ENCODE results near the gene HCFC1R1. TPM values are rescaled to one million over a fixed set of nuclear protein-coding genes. Genes with fewer than 3 reads are reported as not detected.

Gene HCFC1R1
- 18.6 and 24.1 TPM in 2 replicates for total RNA-seq

GRCh38 chr16:3023669-3024478, at the start of gene HCFC1R1, which contains the start of gene THOC6:
Gene HCFC1R1, minus strand, starts transcription at chr16:3023942. Its CDS starts 1 bp downstream, at chr16:3023941.
Gene THOC6, plus strand, starts transcription at chr16:3024035. Its CDS starts 292 bp downstream, at chr16:3024327.

GRCh38 chr16:3065069-3065741, 41.5 kb upstream of the HCFC1R1 start, which contains the start of gene IL32:
Gene IL32, plus strand, starts transcription at chr16:3065640. Its CDS starts 172 bp downstream, at chr16:3065812.

DNA sequence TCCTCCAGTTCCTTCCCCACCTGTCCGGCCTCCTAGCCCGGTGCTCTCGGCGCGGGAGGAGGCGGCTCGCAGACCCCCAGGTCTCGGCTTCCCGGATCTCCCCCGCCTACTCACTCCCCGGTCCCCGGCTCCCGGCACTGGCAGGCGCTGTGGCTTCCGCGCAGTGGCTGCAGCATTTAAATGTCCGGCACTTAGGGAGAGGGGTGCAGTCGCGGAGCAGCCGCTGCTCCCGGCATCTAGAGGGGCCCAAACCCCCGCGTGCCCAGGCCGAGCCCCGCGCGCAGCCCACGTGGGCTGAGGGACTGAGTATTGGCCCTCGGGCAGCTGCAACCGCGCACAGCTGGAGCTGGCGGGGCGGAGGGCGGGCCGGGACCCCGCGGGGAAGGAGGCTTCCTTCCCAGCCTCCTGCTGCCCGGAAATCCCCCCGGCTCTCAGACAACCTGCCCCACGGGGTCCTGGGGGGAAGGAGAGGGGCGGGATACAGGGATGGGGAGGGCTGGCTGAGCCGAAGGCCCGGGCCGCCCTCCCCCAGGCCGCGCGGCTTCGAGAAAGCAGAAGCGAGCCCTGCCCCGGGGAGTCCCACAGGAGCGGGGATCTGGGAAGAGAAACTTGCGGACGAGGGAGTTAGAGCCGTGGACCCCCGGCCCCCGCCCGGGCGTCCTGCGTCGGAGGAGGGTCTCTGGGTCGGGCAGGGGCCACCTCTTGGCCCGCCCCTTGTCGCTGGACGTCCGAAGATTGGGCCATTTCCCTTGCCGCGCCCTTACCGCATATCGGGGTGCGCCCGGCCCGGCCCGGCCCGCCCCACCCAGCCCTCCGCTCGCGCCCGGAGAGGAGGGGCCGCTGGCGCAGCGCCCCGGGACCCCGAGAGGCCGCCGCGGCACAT, 22.3 kb upstream of the HCFC1R1 start, which contains the start of gene MMP25:
Gene MMP25, plus strand, starts transcription at position 804 of the 883 bp plus-strand sequence. CDS start 357 bp downstream, outside the sequence.

DNA sequence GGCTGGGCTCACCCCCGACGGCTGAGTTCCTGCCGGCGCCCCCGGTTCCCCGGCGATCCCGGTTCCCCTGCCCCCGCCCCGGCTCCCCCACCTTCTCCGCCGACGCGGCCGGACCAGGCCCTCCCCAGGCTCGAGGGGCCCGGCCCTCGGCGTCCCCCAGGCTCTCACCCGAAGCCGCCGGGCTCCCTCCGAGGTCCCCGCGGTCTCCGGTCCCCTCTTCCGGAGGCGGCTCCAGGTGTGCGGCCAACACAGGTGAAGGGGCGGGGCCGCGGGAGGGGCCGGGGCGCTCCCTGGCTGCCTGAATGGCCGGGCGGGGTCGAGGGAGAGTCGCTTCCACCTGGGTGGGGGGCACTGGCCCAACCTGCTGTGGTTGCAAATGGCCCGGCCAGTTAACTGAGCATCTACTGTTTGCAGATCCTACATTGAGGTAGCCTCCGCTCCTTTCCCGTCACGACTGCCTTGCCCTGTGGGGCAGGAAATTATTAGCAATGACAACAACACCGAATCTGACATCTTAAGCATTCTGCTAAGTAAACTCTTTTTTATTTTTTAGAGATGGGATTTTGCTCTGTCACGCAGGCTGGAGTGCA, 13.1 kb upstream of the HCFC1R1 start, which contains the start of gene BICDL2:
Gene BICDL2, minus strand, starts transcription at position 219 of the 590 bp plus-strand sequence. CDS start 1,448 bp downstream, outside the sequence.

GRCh38 chr16:3020247-3020603, 3.5 kb downstream of the HCFC1R1 start, which contains the start of gene TNFRSF12A:
Gene TNFRSF12A, plus strand, starts transcription at chr16:3020368. Its CDS starts 30 bp downstream, at chr16:3020398.

DNA sequence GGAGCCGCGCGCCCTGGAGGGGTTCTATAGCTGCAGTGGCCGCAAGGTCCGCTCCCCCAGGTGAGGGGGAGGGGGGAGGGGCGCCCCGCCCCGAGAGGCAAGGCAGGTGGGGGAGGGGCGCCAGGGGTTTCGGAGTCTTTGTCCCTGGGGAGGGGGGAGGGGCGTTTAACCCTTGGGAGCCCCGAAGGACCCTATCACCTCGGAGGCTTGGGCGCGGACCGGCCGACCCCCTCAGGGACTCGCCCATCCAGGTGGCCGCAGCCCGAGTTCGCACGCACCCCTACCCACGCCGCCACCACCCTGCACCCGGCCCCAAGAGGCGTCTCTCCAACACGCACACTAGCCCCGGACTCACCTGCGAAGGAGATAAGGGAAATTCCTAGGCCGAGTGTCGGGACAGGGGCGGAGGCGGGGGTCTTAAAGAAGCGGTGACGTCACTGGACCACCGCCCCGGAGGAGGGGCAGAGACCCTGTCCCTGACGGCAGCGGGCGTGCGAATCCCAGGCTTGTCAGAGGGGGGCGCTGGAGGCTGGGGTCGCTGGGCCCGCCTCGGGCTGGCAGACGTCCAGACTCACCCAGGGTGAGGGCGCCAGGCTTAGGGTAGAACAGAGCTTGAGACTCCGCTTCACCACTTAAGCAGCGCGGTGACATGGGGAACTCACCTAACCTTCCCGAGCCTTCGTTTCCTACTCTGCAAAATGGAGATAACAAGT, 5.8 kb downstream of the HCFC1R1 start, which contains the start of gene CLDN6:
Gene CLDN6, minus strand, starts transcription at position 390 of the 713 bp plus-strand sequence. CDS start 2,162 bp downstream, outside the sequence.

DNA sequence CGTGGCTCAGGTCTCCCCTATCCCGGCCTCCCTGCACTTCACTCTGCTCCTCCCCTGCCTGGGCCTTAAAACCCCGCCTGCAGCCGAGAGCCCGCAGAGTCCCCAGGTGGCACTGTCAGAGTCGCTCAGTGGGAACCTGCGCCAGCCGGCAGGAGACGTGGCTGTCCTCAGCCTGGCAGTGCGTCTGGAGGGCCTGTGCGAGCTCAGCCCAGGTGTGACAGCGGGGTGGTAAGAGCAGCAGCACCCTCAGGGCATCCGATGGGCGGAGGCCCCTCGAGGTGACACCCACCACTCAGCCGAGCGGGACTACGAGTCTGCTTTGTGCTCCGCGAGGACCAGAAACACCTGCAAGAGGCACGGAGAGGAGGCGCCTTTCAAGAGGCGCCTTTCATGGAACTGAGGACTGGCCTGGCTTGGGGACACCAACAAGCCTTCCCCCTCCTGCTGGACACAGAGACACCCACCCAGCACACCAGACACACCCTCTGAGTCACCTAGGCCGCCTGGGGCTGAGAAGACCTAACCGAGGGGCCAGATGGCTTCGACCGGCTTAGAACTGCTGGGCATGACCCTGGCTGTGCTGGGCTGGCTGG, 10.8 kb downstream of the HCFC1R1 start, which contains the start of gene CLDN9:
Gene CLDN9, plus strand, starts transcription at position 96 of the 593 bp plus-strand sequence. Its CDS starts 440 bp downstream, at position 536.

DNA sequence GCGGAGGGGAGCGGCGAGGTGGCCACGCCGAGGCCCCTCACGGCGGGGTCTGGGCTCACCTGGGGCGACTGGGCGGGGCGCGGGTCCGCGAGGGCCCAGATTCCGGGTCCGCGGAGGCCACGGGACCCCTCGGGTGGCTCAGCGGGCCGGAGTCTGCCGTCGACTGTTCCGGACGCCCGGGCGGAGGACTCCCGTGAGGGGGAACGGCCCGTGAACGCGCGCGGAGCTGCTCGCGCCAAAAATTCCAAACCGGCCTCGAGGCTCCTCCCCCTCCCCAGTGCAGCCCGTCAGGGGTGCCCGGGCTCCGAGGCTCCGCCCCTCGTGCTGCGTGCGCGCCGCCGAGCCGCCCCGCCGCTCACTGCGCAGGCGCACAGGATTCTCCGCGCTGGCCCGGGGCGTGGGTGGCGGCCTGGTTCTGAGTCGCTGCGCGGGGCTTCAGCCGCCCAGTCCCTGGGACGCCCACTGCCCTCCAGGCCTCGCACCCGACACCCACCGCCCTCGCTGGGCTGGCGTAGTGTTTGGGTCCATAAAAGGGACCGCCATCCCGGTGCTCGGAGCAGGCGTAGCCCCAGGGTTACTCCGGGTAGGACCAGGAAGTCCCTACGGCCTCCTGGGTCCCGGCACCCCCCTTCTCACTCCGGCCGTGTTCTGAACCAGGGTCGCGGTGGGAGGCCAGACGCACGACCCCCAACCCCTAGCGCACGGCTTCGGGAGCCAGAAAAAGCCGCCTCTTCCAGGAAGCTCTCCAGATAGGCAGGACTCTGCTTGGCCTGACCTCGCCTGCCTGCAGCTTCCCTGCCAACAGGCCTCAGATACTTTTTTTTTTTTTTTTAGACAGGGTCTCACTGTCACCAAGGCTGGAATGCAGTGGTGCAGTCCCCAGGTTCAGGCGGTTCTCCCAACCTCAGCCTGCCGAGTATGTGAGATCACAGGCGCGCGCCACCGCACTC, 43.2 kb downstream of the HCFC1R1 start, which contains the start of gene PKMYT1:
Gene PKMYT1, minus strand, starts transcription at position 220 of the 950 bp plus-strand sequence. CDS start 789 bp downstream, outside the sequence.

Other genes with a start within 250 kb of the HCFC1R1 start
- 647 and 787 TPM in 2 replicates for gene ELOB, start 246.7 kb downstream of the HCFC1R1 start, total RNA-seq
- not detected in 2 replicates for gene PRSS33, start 236.4 kb downstream of the HCFC1R1 start, total RNA-seq
- gene PRSS41, start 225.5 kb downstream of the HCFC1R1 start, total RNA-seq: not detected in 2 replicates
- 0.20 and 1.2 TPM in 2 replicates for gene PRSS21, start 206.7 kb downstream of the HCFC1R1 start, total RNA-seq
- 1.5 and 3.1 TPM in 2 replicates for gene ZG16B, start 193.6 kb downstream of the HCFC1R1 start, total RNA-seq
- gene PRSS22, start 165.8 kb downstream of the HCFC1R1 start, total RNA-seq: not detected in 2 replicates
- gene FLYWCH2, start 140.7 kb downstream of the HCFC1R1 start, total RNA-seq: 50.6 and 67.3 TPM in 2 replicates
- 41.5 and 51.1 TPM in 2 replicates for gene FLYWCH1, start 112.0 kb downstream of the HCFC1R1 start, total RNA-seq
- not detected in 2 replicates for gene KREMEN2, start 59.7 kb downstream of the HCFC1R1 start, total RNA-seq
- 23.8 and 24.1 TPM in 2 replicates for gene PAQR4, start 54.6 kb downstream of the HCFC1R1 start, total RNA-seq
- gene PKMYT1, start 43.5 kb downstream of the HCFC1R1 start, total RNA-seq: 28.1 and 31.3 TPM in 2 replicates
- gene CLDN9, start 11.0 kb downstream of the HCFC1R1 start, total RNA-seq: not detected in 2 replicates
- gene CLDN6, start 5.8 kb downstream of the HCFC1R1 start, total RNA-seq: 0.15 TPM in 1 of 2 replicates, not detected in the other
- 174 and 225 TPM in 2 replicates for gene TNFRSF12A, start 3.6 kb downstream of the HCFC1R1 start, total RNA-seq
- 30.9 and 37.2 TPM in 2 replicates for gene THOC6, start 93 bp upstream of the HCFC1R1 start, total RNA-seq
- not detected in 2 replicates for gene BICDL2, start 13.0 kb upstream of the HCFC1R1 start, total RNA-seq
- under 0.01 and 0.15 TPM in 2 replicates for gene MMP25, start 22.6 kb upstream of the HCFC1R1 start, total RNA-seq
- 824 and 885 TPM in 2 replicates for gene IL32, start 41.7 kb upstream of the HCFC1R1 start, total RNA-seq
- not detected in 2 replicates for gene ZSCAN10, start 75.4 kb upstream of the HCFC1R1 start, total RNA-seq
- 14.7 and 16.0 TPM in 2 replicates for gene ZNF205, start 88.6 kb upstream of the HCFC1R1 start, total RNA-seq
- gene ZNF213, start 111.1 kb upstream of the HCFC1R1 start, total RNA-seq: 4.8 and 4.9 TPM in 2 replicates
- 0.13 and 1.9 TPM in 2 replicates for gene OR1F1, start 164.3 kb upstream of the HCFC1R1 start, total RNA-seq
- gene ZNF200, start 211.2 kb upstream of the HCFC1R1 start, total RNA-seq: 5.8 and 6.4 TPM in 2 replicates
- not detected in 2 replicates for gene MEFV, start 232.7 kb upstream of the HCFC1R1 start, total RNA-seq

Data from mammary microvascular endothelial cell (primary cell).